GM18502 (cell line): Measurements from ENCODE around the gene FAM217A.
A peak's percentile ranks its signal among the peaks of the same experiment; 100 is the strongest.

Source experiments
- ATAC-seq: cut with Tn5 transposase; IDR thresholded peaks from one replicate; pipeline ENCODE4 v1.9.1; 2021; ENCODE audit warnings: mild to moderate bottlenecking; ENCODE audit not compliant: unreplicated experiment, poor library complexity

The FAM217A gene

GRCh38 chr6:4028051-4028450, 50.9 kb downstream of the FAM217A start:
- ATAC-seq = no peak

GRCh38 chr6:4025681-4026080, 53.3 kb downstream of the FAM217A start:
- ATAC-seq = no peak

GRCh38 chr6:4023240-4023639, 55.7 kb downstream of the FAM217A start:
- ATAC-seq = no peak

- ATAC-seq = peak; percentile 2
Measured at GRCh38 chr6:4021854-4022695, 56.9 kb downstream of the FAM217A start.

GRCh38 chr6:4021133-4021853, 57.6 kb downstream of the FAM217A start:
- peak; percentile 65 for ATAC-seq

- no peak for ATAC-seq
Measured at GRCh38 chr6:4020822-4021132, 58.2 kb downstream of the FAM217A start.

GRCh38 chr6:4018924-4019236, 60.1 kb downstream of the FAM217A start:
- peak; percentile 7 for ATAC-seq
